GM10847 (cell line): ENCODE data around the gene HDHD5.

Source experiments
- POLR2A ChIP-seq: IDR thresholded peaks from 2 replicates; pipeline ENCODE4 v1.6.1; 2011; ENCODE audit not compliant: insufficient read length; ENCODE audit errors: extremely low read depth

The HDHD5 gene

GRCh38 chr22:17137861-17138425 lies 21.1 kb downstream of the HDHD5 start:
- no peak for TF ChIP-seq POLR2A

DNA sequence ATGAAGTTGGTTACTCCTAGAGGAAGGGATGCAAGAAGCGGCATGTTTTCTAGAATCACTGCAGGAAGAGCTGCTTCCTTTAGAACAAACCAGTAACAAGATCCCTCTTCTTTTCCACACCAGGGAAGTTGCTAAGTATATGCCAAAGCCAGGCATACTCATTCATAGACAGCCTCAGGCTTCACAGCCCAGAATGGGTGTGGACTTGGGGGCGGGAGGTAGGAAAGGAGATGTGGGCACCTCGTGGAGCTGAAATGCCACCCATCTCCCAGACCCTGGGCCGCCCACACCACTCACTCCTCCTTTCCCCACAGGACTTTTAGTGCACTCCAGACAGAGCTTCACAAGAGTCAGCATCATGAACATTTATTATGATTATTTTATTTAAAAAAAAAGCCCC lies 21.9 kb downstream of the HDHD5 start:
- no peak for TF ChIP-seq POLR2A

DNA sequence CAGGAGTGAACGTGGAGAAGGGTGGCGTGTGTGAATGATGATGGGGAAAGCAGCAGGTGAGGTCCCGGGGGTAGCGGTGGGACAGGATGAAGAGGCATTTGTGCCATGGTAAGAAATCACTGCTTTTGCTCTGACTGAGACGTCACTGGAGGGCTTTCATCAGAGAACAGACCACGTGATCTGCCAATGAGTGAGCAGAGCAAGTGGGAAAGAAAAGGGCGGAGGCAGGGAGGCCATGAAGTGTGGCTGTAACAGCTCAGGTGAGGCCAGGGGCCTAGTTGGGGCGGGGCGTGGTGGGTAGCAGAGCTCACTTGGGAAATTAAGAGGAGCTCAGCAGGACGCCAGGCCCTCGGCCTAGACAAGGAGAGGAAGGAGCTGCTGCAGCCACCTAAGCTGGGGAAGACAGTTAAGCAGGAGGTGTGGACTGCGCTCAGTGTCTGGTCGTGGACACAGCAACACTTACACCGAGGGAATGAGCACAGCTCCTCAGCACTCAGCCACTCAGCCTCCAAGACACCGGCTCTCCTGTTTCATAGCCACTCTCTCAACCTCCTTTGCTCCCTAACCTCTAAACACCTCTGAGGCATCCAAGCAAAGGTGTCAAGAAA lies 23.8 kb downstream of the HDHD5 start:
- TF ChIP-seq POLR2A: no peak

GRCh38 chr22:17133137-17133536 lies 25.9 kb downstream of the HDHD5 start:
- no peak for TF ChIP-seq POLR2A

- TF ChIP-seq POLR2A: no peak
Measured at GRCh38 chr22:17132112-17132511, 27.0 kb downstream of the HDHD5 start.

DNA sequence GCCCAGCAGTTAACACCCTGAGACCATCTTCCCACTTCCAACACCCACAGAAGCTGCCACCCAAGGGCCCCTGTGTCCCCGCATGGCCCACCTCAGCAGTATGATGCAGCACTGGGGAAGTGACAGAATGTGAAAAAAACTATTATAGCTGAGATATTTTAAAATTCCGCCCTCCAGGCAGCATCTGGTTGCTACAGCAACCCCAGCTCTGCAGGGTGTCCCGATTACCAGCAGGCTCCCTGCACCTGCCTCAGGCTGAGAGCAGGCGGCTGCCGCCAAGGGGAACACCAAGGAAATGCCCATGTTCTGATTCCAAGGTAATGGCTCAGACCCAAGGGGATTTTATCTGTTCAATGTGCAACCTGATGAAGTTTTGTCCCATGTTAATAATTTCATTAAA lies 27.4 kb downstream of the HDHD5 start:
- no peak for TF ChIP-seq POLR2A

- no peak for TF ChIP-seq POLR2A
Measured at GRCh38 chr22:17130199-17130598, 28.9 kb downstream of the HDHD5 start.

GRCh38 chr22:17121233-17122195 lies 37.6 kb downstream of the HDHD5 start, which contains the start of gene TMEM121B:
Gene TMEM121B, minus strand, starts transcription at chr22:17121360. Its CDS starts 233 bp downstream, at chr22:17121127.
- no peak for TF ChIP-seq POLR2A

GRCh38 chr22:17120711-17121232 lies 38.3 kb downstream of the HDHD5 start:
- TF ChIP-seq POLR2A: no peak

DNA sequence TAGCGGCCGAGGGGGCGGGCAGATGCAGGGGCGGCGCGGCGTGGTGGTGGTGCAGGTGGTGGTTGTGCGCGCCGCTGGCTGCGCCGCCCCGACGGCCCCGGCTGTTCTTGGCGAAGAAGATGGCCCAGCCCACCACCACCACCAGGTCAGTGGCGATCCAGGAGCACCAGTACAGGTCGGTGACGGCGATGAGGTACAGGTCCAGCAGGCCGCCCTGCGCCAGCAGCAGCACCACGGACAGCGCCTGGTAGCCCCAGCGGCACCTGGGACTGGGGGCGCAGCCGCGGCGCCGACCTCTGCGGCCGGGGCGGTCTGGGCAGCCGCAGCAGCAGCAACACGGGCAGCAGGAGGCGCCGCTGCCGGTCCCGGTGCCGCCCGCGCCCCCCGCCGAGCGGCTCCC lies 38.8 kb downstream of the HDHD5 start:
- TF ChIP-seq POLR2A: no peak

DNA sequence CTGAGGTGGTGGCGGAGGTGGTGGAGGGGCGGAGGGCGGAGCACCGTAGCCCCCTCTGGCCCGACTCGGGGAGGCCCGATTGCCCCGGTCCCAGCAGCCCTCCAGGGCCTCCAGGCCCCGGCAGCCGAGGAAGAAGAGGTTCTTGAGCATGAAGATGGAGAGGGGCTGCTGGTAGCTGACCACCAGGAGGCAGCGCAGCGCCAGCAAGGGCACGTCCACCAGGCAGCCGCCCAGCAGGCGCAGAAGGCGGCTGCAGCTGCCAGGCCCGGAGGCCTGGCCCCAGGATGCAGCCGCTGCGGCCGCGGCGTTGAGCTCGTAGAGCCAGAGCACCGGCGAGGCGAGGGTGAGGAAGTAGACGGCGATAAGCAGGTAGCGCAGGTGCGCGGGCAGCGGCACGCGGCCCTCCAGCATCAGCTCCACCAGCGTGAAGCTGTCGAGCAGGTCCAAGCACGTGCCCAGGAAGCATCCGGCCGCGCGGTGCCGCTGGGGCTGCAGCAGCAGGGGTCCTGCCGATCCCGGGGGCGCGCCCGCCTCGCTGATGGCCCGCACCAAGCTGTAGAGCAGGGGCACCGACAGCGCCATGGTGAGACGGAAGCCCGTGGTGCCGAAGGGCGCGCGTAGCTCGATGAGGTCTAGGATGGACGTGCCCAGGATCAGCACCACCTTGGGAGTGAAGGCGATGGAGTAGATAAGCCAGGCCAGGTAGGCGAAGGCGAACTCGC lies 39.4 kb downstream of the HDHD5 start:
- TF ChIP-seq POLR2A: no peak

GRCh38 chr22:17118342-17118741 lies 40.7 kb downstream of the HDHD5 start:
- no peak for TF ChIP-seq POLR2A

GRCh38 chr22:17117890-17118289 lies 41.2 kb downstream of the HDHD5 start:
- TF ChIP-seq POLR2A: no peak

DNA sequence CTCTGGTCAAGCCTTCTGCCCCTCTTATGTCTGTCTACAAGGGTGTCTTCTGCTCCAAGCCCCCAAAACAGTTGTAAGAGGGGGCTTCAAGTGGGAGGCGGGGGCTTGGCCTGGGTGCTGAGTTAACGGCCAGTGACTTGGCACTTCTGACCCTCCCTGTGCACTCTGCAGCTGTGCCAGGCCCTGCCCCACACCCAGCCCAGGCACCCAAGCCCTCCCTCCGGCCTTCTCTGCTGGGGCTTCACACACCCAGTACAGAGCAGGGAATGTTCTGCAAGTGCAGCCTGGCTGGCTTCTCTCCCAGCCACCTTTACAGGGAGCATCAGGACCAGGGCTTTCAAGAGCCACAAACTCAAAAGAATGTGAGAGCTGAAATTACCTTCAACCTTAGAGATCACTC lies 41.7 kb downstream of the HDHD5 start:
- no peak for TF ChIP-seq POLR2A
